HG03095 (cell line): ENCODE results near the gene ZSCAN18.
A peak's percentile ranks its signal among the peaks of the same experiment; 100 is the strongest.
"Not testable (repeated sequence)": the region's sequence is repeated elsewhere in the genome, so short reads cannot be mapped to it uniquely, and the experiment has no call there.

Experiments
- ATAC-seq: cut with Tn5 transposase; IDR thresholded peaks from one replicate; pipeline ENCODE4 v1.9.1; 2021; ENCODE audit warnings: moderate library complexity; ENCODE audit not compliant: unreplicated experiment

ZSCAN18 gene, protein sequence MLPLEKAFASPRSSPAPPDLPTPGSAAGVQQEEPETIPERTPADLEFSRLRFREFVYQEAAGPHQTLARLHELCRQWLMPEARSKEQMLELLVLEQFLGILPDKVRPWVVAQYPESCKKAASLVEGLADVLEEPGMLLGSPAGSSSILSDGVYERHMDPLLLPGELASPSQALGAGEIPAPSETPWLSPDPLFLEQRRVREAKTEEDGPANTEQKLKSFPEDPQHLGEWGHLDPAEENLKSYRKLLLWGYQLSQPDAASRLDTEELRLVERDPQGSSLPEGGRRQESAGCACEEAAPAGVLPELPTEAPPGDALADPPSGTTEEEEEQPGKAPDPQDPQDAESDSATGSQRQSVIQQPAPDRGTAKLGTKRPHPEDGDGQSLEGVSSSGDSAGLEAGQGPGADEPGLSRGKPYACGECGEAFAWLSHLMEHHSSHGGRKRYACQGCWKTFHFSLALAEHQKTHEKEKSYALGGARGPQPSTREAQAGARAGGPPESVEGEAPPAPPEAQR

DNA sequence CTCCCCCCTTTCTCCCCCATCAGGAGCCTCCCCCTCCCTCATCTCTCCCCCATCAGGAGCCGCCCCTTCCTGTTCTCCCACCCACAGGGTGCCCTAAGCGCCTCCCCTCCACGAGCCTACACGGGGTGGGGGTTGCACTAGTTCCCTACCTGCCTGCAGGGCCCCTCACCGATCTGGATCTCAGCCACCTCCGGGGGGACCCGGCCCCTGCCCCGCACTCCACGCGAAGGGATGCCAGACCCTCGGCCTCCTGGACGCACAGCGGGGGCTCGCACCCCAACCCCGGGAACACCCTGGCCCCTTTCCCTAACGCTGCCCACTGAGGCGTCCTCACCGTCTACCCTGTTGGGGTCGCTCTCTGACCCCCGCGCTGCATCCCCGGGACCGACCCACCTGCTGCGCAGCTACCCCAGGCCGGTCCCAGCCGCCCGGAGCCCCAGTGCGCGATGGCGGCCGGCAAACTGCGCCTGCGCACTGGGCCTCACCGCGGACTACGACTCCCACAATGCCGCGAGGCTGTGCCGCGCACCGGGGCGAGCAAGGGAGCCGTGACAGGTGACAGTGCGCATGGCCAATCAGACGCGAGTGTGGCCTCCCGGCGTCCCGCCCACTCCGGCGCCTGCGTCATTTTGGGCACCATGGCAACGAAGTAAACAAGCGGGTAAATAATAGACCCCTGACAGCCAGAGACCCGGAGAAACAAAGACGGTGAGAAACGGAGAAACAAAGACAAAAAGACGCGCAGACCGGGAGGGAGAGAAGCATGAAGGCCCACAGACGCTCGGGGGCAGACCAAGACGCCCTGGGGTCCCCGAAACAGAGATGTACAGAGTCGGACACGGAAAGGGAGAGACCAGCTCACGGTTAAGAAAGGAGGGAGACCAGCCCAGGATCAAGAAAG is at the start of gene ZSCAN18:
Gene ZSCAN18 (minus strand): TSS at position 451 of the 901 bp plus-strand sequence. CDS start 7,964 bp downstream, outside the sequence.
- ATAC-seq: peak; percentile 72

GRCh38 chr19:58147475-58147874 is 49.4 kb upstream of the ZSCAN18 start:
- ATAC-seq: not testable (repeated sequence)

- ATAC-seq: no peak
Measured at GRCh38 chr19:58145849-58146248, 47.8 kb upstream of the ZSCAN18 start.

- ATAC-seq: no peak
Measured at GRCh38 chr19:58134244-58134643, 36.2 kb upstream of the ZSCAN18 start.

DNA sequence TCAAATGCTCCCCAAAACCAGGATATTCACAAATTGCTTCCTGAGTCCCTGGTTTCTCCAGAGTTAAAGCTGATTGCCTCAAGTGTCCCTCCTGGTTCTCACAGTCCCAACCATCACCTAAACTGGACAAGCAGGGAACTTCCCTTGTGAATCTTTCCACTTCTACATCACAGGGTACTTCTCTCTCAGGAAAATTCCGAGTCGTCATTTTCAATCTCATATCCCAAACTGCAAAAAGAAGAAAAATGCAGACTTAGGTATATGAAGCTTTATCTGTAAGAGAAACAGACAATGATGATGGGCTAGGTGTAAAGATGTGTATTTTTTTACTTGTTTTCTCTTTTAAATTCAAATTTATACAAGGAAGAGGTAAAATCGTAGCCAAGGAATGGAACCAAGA is 31.3 kb upstream of the ZSCAN18 start:
- ATAC-seq: no peak

DNA sequence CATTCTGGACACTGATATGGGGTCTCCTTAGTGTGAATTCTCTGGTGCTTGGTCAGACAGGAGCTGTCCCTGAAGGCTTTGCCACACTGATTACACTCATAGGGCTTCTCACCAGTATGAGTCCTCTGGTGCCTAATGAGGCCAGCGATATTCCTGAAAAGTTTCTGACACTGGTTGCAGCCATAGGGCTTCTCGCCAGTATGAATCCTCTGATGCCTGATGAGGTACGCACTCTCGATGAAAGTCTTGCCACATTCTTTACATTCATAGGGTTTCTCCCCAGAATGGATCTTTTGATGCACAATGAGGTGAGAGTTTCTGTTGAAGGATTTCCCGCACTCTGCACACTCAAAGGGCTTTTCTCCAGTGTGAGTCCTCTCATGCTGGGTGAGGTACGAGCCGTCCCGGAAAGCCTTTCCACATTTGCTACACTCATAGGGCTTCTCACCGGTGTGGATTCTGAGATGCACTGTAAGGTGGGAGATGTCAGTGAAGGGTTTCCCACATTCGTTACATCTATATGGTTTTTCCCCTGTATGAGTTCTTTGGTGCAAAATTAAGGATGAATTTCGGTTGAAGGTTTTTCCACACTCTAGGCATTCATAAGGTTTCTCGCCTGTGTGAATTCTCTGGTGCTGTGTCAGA is 30.1 kb upstream of the ZSCAN18 start:
- ATAC-seq: no peak

DNA sequence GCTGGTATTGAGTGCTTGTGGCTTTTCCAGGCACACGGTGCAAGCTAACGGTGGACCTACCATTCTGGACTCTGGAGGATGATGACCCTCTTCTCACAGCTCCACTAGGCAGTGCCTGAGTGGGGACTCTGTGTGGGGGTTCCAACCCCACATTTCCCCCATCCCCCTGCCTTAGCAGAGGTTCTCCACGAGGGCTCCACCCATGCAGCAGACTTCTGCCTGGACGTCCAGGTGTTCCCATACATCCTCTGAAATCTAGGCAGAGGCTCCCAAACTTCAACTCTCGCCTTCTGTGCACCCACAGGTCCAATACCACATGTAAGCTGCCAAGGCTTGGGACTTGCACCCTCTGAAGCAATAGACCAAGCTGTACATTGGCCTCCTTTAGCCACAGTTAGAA is 25.3 kb upstream of the ZSCAN18 start:
- ATAC-seq: no peak

DNA sequence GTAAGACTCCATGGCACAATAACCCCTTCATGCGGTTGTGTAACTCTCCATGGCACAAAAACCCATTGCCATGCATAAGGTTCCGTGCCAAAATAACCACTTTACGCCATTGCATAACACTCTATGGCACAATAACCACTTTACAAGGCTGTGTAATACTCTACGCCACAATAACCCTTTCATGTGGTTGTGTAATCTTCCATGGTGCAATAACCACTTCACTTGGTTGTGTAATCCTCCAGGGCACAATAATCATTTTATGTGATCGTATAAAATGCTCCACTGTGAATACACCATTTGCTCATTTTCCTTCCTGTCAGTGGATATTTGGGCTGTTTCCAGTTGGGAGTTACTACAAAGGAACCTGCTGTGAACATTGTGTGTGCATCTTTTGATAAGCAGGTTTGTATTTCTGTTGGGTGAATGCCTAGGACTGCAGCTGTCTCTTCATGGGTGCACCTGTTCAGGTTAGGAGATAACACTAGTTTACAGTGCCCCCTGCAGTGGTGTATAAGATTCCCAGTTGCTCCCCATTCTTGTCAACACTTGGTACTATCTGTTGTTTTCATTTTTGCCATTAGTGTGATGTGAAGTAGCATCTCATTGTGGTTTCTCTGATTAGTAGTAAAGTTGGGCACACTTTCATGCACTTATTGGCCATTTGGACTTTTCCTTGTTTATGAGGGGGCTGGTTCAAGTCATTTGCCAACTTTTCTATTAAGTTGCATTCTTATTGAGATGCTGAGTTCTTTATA is 21.1 kb upstream of the ZSCAN18 start:
- no peak for ATAC-seq

DNA sequence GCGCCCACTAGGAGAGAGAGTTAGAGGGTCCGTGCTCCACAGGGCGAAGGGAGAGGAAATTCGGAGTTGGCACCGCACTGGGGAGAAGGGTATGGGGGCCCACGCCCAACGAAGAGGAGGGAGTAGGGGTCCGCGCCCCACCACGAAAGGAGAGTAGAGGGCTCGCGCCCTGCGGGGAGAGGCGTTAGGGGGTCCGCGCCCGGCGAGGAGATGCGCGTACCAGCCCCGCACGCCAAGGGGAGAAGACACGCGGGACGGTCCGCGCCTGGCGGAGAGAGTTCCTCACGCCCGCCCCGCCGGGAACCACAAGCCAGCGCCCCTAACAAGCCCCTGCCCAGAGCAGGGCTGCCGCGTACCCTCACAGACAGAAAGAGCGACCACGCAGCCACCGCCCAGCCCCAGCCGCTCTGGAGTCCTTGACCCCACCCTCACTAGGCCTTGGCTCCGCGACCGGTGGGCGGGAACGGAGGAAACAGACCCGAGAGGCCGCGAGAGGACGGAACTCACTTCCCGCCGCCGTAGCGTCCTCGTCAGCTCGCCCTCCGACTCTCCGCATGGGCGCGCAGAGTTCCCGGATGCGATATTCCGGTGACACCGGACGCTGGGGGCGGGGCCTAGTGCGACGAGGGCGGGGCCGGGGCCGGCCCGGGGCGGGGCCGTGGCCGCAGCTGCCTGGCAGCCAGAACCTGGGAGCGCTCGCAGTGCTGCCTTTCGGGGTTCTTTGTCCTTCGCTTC is 20.0 kb upstream of the ZSCAN18 start:
- no peak for ATAC-seq

DNA sequence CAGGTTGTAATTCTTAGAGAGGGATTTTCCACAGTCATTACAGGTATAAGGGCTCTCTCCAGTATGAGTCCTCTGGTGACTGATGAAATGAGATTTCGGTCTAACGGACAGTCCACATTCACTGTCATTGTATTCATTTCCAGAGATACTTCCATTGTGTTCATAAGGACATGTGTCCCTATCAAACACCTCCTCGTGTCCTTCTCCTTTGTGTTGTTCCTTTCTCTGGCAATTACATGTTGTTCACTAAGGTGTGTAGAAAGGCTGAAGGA is 10.5 kb upstream of the ZSCAN18 start:
- ATAC-seq: no peak

DNA sequence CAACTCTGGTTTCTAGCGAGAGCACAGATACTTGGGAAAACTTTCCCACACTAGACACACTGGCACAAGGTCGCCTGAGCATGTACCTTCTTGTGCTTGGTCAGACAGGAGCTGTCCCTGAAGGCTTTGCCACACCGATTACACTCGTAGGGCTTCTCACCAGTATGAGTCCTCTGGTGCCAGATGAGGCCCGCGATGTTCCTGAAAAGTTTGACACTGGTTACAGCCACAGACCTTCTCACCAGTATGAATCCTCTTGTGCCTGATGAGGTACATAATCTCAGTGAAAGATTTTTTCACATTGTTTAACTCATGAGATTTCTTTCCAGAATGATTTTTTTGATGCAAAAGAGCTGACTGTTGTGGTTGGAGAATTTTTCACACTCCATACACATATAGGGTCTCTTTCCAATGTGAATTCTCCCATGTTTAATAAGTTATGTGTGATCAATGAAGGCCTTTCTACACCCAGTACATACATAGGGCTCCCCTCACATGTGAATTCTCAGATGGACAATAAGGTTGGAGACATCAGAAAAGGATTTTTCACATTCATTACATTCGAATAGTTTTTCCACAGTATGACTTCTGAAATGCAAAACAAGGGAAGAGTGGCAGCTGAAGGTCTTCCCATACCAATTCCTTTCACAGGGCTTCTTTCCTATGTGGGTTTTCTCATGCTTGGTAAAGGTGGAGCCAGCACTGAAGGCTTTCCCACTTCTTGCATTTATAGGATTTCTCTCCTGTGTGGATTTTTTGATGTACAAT is 9.9 kb upstream of the ZSCAN18 start:
- no peak for ATAC-seq

DNA sequence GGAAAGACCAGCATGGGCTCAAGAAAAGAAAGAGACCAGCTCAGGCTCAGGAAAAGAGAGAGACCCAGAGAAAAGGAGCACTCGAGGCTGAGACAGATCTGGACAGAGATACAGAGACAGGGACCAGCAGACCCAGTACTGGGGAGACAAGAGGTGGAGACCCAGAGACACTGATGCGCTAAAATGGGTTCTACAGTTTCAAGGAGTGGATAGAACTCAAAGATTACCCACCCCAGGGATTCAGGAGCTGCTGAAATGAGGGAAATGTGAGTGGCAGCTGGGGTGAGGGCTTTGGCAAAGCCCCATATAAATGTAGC is 609 bp upstream of the ZSCAN18 start:
- no peak for ATAC-seq

GRCh38 chr19:58097349-58097748 is 682 bp downstream of the ZSCAN18 start:
- ATAC-seq: no peak

DNA sequence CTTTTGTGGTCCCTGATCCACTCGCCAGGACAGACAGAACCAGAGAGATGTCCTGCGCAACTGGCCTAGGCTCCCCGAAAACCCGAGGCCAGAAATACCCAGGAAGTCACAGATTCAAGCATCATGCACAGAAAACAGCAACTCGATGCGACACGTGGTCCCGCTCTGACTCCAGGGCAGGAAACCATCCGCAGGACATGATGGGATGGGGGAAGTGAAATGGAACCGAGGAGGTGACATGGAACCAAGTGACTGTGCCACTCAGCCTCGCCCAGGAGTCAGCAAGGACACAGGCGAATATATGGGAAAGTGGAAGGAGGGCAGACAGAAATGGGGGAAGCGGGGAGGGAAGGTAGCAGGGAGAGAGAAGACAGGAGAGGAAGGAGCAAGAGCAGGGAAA is 1.1 kb downstream of the ZSCAN18 start:
- ATAC-seq: no peak

GRCh38 chr19:58095328-58095727 is 2.7 kb downstream of the ZSCAN18 start:
- no peak for ATAC-seq

- no peak for ATAC-seq
Measured at GRCh38 chr19:58093071-58093470, 5.0 kb downstream of the ZSCAN18 start.

- no peak for ATAC-seq
Measured at GRCh38 chr19:58091251-58091995, 6.6 kb downstream of the ZSCAN18 start.

DNA sequence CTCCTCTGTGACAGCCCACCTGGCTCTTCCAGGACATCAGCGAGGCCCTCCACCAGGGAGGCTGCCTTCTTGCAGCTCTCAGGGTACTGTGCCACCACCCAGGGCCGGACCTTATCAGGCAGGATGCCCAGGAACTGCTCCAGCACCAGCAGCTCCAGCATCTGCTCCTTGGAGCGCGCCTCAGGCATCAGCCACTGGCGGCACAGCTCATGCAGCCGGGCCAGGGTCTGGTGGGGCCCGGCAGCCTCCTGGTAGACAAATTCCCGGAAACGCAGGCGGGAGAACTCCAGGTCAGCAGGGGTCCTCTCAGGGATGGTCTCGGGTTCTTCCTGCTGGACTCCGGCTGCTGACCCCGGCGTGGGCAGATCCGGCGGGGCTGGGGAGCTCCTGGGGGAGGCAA is 8.2 kb downstream of the ZSCAN18 start:
- no peak for ATAC-seq

DNA sequence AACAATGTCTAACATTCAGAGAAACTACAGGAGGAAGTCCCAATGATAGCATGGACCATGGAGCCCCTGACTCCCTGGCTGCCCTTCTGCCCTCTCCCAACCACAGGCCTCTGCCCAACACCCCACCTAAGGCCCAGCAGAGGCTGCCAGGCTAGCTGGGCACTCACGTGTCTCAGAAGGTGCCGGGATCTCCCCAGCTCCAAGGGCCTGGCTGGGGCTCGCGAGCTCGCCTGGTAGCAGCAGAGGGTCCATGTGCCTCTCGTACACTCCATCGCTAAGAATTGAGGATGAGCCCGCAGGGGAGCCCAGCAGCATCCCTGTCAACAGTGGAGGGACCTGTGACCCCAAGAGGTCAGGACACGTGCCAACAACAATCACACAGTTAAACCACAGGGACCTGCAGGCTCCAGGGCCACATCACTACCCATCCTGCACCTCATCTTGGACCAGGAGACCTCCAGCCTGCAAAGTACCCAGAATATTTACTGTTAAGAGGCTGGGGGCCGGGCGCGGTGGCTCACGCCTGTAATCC is 9.4 kb downstream of the ZSCAN18 start:
- no peak for ATAC-seq
